ENCODE data around the gene LRTM2.

The LRTM2 gene

GRCh38 chr12:1829306-1829900 lies 9.0 kb downstream of the LRTM2 start:
- DNase-seq (ENCODE audit: low read depth), result no peak

- DNase-seq (ENCODE audit: low read depth), result no peak
These were observed 10.1 kb downstream of the LRTM2 start for GRCh38 chr12:1830401-1830845.

GRCh38 chr12:1830981-1831963 lies 10.9 kb downstream of the LRTM2 start:
- DNase-seq (ENCODE audit: low read depth), result peak; percentile 46

GRCh38 chr12:1832801-1833595 lies 12.6 kb downstream of the LRTM2 start:
- DNase-seq (ENCODE audit: low read depth), result no peak

GRCh38 chr12:1833596-1834028 lies 13.2 kb downstream of the LRTM2 start:
- no peak for DNase-seq (ENCODE audit: low read depth)

- DNase-seq (ENCODE audit: low read depth), result no peak
These were observed 14.0 kb downstream of the LRTM2 start for GRCh38 chr12:1834186-1834925.

GRCh38 chr12:1835211-1836131 lies 15.1 kb downstream of the LRTM2 start:
- no peak for DNase-seq (ENCODE audit: low read depth)

- no peak for DNase-seq (ENCODE audit: low read depth)
These were observed 16.0 kb downstream of the LRTM2 start for GRCh38 chr12:1836241-1836803.

- no peak for DNase-seq (ENCODE audit: low read depth)
These were observed 16.6 kb downstream of the LRTM2 start for GRCh38 chr12:1836854-1837421.

GRCh38 chr12:1837541-1838204 lies 17.3 kb downstream of the LRTM2 start:
- peak; percentile 81 for DNase-seq (ENCODE audit: low read depth)

GRCh38 chr12:1838205-1838993 lies 18.0 kb downstream of the LRTM2 start:
- DNase-seq (ENCODE audit: low read depth), result no peak

GRCh38 chr12:1838994-1839365 lies 18.6 kb downstream of the LRTM2 start:
- no peak for DNase-seq (ENCODE audit: low read depth)

GRCh38 chr12:1839464-1839863 lies 19.1 kb downstream of the LRTM2 start:
- DNase-seq (ENCODE audit: low read depth), result no peak

- DNase-seq (ENCODE audit: low read depth), result no peak
These were observed 19.9 kb downstream of the LRTM2 start for GRCh38 chr12:1839956-1840951.

- DNase-seq (ENCODE audit: low read depth), result no peak
These were observed 20.6 kb downstream of the LRTM2 start for GRCh38 chr12:1840981-1841425.

- no peak for DNase-seq (ENCODE audit: low read depth)
These were observed 21.3 kb downstream of the LRTM2 start for GRCh38 chr12:1841586-1842182.

All from ELR (cell line).